GM12878 (cell line): ENCODE data around the gene HIVEP3. TPM values are rescaled to one million over a fixed set of nuclear protein-coding genes. Genes with fewer than 3 reads are reported as not detected.
A peak's percentile ranks its signal among the peaks of the same experiment; 100 is the strongest.

Experiments used
- BHLHE40 ChIP-seq, 2 experiments: fragments of 450-650 bp in 1 of 2; IDR thresholded peaks; 2 replicates each; pipeline ENCODE4 v1.6.1; 2011 to 2017; ENCODE audit warnings: low read depth in 2 of 2, borderline replicate concordance in 1 of 2, improper control_type of control experiment in 1 of 2, low read length in 1 of 2, mild to moderate bottlenecking in 1 of 2
- BRCA1 ChIP-seq: IDR thresholded peaks from 2 replicates; pipeline ENCODE4 v1.6.1; 2011; ENCODE audit warnings: low read depth, low read length, improper control_type of control experiment
- DPF2 ChIP-seq: fragments of 450-650 bp; IDR thresholded peaks from 2 replicates; pipeline ENCODE4 v1.6.1; 2017; ENCODE audit warnings: mild to moderate bottlenecking
- ETV6 ChIP-seq, 2 experiments: fragments of 450-650 bp in 1 of 2; IDR thresholded peaks in 1 of 2; conservative IDR thresholded peaks in 1 of 2; 2 replicates each; pipeline ENCODE4 v1.6.1; 2014; ENCODE audit warnings: antibody characterized with exemption in 1 of 2, borderline replicate concordance in 1 of 2, low read depth in 1 of 2, mild to moderate bottlenecking in 1 of 2, moderate library complexity in 1 of 2
- EZH2 ChIP-seq: IDR thresholded peaks from 2 replicates; pipeline ENCODE4 v1.6.1; 2012; ENCODE audit warnings: low read depth, mild to moderate bottlenecking, control low read depth, inconsistent platforms, low read length, borderline replicate concordance; ENCODE audit not compliant: control insufficient read depth
- FOXK2 ChIP-seq: fragments of 450-650 bp; IDR thresholded peaks from 2 replicates; pipeline ENCODE4 v1.6.1; 2017; ENCODE audit warnings: mild to moderate bottlenecking, moderate library complexity
- GATAD2B ChIP-seq: fragments of 450-650 bp; conservative IDR thresholded peaks from 2 replicates; pipeline ENCODE4 v1.6.1; 2017; ENCODE audit warnings: low read depth, mild to moderate bottlenecking, moderate library complexity
- RUNX3 ChIP-seq: IDR thresholded peaks from 2 replicates; pipeline ENCODE4 v1.6.1; 2012; ENCODE audit warnings: low read length, inconsistent platforms
- STAT1 ChIP-seq: fragments of 450-650 bp; conservative IDR thresholded peaks from 2 replicates; pipeline ENCODE4 v1.6.1; 2014; ENCODE audit warnings: antibody characterized with exemption, mild to moderate bottlenecking
- TCF3 ChIP-seq: IDR thresholded peaks from 2 replicates; pipeline ENCODE4 v1.6.1; 2012; ENCODE audit warnings: low read depth, mild to moderate bottlenecking, low read length, borderline replicate concordance; ENCODE audit not compliant: insufficient read depth
- ZNF384 ChIP-seq: IDR thresholded peaks from 2 replicates; pipeline ENCODE4 v1.6.1; 2012; ENCODE audit warnings: low read depth, mild to moderate bottlenecking, low read length, improper control_type of control experiment, borderline replicate concordance
- ZNF622 ChIP-seq: fragments of 450-650 bp; IDR thresholded peaks from 2 replicates; pipeline ENCODE4 v1.6.1; 2017; ENCODE audit warnings: mild to moderate bottlenecking, inconsistent platforms
- ZSCAN29 ChIP-seq: fragments of 450-650 bp; IDR thresholded peaks from 2 replicates; pipeline ENCODE4 v1.6.1; 2017; ENCODE audit warnings: mild to moderate bottlenecking, moderate library complexity
- polyA plus RNA-seq, 11 experiments: library from polyadenylated mRNA; depleted of rRNA in 4 of 11; unstranded in 6 of 11; stranded (reverse) in 5 of 11; fragments of >200 nt; fragmentation: Nextera tagmentation in 4 of 11; fragmentation: Illumina TruSeq in 1 of 11; extraction: Ambion mirVana in 4 of 11; extraction: Trizol in 1 of 11; gene quantifications; 1 replicate in 1 of 11; 2 replicates in 10 of 11; pipeline versions ENCODE4 v1.2.1 to v1.2.3, GENCODE V29; 2011 to 2016; ENCODE audit warnings: inconsistent platforms in 2 of 11, missing spikeins in 2 of 11, low read depth in 1 of 11
- total RNA-seq, 4 experiments: library from RNA; depleted of rRNA in 3 of 4; stranded (reverse); fragments of >200 nt in 3 of 4; fragmentation: Illumina TruSeq in 1 of 4; extraction: Trizol in 1 of 4; gene quantifications; 2 replicates each; pipeline versions ENCODE4 v1.2.1 to v1.2.3, GENCODE V29; 2013 to 2021
- TF ChIP-seq, protein P1 (sequence below): fragments of 150-350 bp; IDR thresholded peaks from 2 replicates; pipeline ENCODE4 v1.6.1; 2016; ENCODE audit warnings: low read depth, low read length

The HIVEP3 gene
- total and polyA plus RNA-seq, 10 of the 15 experiments (the other 5 are each of a cell fraction or from before 2014, with no cell fraction given) = 1.8 to 13.6 (median 3.8) TPM

DNA sequence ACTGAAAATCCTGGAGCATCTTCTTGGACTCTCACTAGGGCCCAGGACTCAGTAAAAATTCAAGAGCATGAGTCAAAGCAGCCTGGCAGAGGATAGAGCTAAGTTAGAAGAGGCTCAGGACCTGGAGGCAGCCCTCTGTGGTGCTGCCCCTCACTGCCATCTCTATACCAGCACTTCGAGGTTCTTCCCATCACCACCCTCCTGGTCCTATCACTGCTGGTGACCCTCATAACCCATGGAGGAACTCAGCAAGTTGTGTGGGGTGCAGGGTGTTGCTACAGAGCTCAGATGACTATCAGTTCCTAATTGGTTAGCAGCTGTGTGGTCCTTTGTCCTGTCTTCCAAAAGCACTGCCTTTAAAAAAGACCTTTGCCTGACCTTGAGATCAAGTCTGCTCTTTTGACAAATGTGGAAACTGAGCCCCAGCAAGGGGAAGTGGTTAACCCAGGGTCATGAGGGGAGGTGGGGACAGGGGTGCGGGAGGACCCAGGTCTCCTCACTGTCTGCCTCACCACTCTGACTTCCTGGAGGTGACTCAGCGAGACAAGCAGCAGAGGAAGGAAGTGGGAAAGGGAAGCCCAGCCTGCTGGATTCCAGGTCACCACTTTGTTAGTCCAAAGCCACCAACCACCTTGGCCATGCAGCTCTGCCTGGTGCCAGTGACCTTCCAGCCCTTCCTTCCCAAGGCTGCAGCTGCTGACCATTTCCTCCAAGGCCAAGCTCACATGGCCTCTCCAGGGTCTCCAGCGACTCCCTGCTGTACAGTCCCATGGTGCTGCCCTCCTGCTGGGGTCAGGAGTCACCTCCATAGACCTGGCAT lies 234.8 kb downstream of the HIVEP3 start (continued):
- TF ChIP-seq DPF2 (no peak), RUNX3 (peak; percentile 57), ETV6 (conservative IDR thresholded peaks at IDR 0.05 in 1 of 2, IDR thresholded peaks at IDR 0.05 in 1 of 2; ENCODE audit: borderline replicate concordance in 1 of 2, low read depth in 1 of 2) (peak in 1 of 2 experiments; percentile 86; a peak in 2 of 4 replicates), FOXK2 (no peak), ZNF384 (no peak), BRCA1 (no peak), TCF3 (no peak), EZH2 (no peak), ZSCAN29 (no peak), STAT1 (no peak), BHLHE40 (IDR thresholded peaks at IDR 0.05; ENCODE audit: borderline replicate concordance in 1 of 2, low read depth in 2 of 2, low read length in 1 of 2) (no peak), ZNF622 (no peak), GATAD2B (no peak)
- TF ChIP-seq, protein P1, sequence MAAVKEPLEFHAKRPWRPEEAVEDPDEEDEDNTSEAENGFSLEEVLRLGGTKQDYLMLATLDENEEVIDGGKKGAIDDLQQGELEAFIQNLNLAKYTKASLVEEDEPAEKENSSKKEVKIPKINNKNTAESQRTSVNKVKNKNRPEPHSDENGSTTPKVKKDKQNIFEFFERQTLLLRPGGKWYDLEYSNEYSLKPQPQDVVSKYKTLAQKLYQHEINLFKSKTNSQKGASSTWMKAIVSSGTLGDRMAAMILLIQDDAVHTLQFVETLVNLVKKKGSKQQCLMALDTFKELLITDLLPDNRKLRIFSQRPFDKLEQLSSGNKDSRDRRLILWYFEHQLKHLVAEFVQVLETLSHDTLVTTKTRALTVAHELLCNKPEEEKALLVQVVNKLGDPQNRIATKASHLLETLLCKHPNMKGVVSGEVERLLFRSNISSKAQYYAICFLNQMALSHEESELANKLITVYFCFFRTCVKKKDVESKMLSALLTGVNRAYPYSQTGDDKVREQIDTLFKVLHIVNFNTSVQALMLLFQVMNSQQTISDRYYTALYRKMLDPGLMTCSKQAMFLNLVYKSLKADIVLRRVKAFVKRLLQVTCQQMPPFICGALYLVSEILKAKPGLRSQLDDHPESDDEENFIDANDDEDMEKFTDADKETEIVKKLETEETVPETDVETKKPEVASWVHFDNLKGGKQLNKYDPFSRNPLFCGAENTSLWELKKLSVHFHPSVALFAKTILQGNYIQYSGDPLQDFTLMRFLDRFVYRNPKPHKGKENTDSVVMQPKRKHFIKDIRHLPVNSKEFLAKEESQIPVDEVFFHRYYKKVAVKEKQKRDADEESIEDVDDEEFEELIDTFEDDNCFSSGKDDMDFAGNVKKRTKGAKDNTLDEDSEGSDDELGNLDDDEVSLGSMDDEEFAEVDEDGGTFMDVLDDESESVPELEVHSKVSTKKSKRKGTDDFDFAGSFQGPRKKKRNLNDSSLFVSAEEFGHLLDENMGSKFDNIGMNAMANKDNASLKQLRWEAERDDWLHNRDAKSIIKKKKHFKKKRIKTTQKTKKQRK = no peak
